K562 (cell line): Measurements from ENCODE around the gene CREB5. TPM values are rescaled to one million over a fixed set of nuclear protein-coding genes. Genes with fewer than 3 reads are reported as not detected.

Source experiments
- ATAC-seq: fragments of 200-7000 bp; cut with Tn5 transposase; 3 replicates; pipeline ENCODE4 v1.9.1; 2020; ENCODE audit warnings: moderate library complexity
- BruUV-seq: library from RNA; stranded (reverse); fragments of 400-500 nt; replicated peaks from 2 replicates; lab custom pipeline; 2021; lab: Mats Ljungman, UMichigan
- CTCF ChIA-PET: fragments of 300-600 bp; formaldehyde crosslinking; extraction: SDS; loops from one replicate; lab custom pipeline; 2021; ENCODE audit warnings: low intra/inter-chr PET ratio; lab: Yijun Ruan, JAX
- POLR2A ChIA-PET: fragments of 300-600, 350-650 bp; sonication (Branson Sonifier 250); formaldehyde crosslinking; extraction: SDS; loops from one replicate; lab custom pipeline; 2021; ENCODE audit warnings: antibody characterized with exemption, inconsistent platforms; lab: Yijun Ruan, JAX
- DNase-seq, 4 experiments: peaks; one replicate each; pipeline versions ENCODE4 v3.0.0 to v3.0.0-alpha.2; 2011 to 2018; ENCODE audit warnings: low spot score in 3 of 4, mixed read lengths in 3 of 4; ENCODE audit errors: extremely low read depth in 1 of 4
- FAIRE-seq: peaks from 2 replicates; lab custom pipeline; 2011; peaks lifted over from hg19 to GRCh38; lab: Jason Lieb, UNC
- H2AFZ ChIP-seq: 2 replicates; pipeline ENCODE4 v1.6.0; 2011; ENCODE audit warnings: low read depth, low read length, control low read depth, inconsistent platforms
- H3K27ac ChIP-seq: fragments of 200-600 bp; 3 replicates; pipeline ENCODE4 v1.8.0; 2011; ENCODE audit warnings: low read depth, mild to moderate bottlenecking, control low read depth, inconsistent platforms, low read length, moderate library complexity, mixed read lengths; ENCODE audit errors: extremely low read depth
- H3K27me3 ChIP-seq, 2 experiments: fragments of 300-600 bp in 1 of 2; 2 replicates in 1 of 2; 3 replicates in 1 of 2; pipeline versions ENCODE4 v1.6.0 to v1.8.0; 2011; ENCODE audit warnings: inconsistent platforms in 2 of 2, low read length in 2 of 2, mild to moderate bottlenecking in 1 of 2, mixed read lengths in 1 of 2, moderate library complexity in 1 of 2; ENCODE audit not compliant: control insufficient read depth in 2 of 2, insufficient read depth in 2 of 2
- H3K36me3 ChIP-seq: fragments of 300-600 bp; 3 replicates; pipeline ENCODE4 v1.8.0; 2011; ENCODE audit warnings: mild to moderate bottlenecking, low read length, inconsistent platforms; ENCODE audit not compliant: control insufficient read depth, insufficient read depth
- H3K4me1 ChIP-seq, 2 experiments: fragments of 200-600 bp in 1 of 2; replicated peaks in 1 of 2; 2 replicates in 1 of 2; 3 replicates in 1 of 2; pipeline versions ENCODE4 v1.5.1 to v1.8.0; 2011; ENCODE audit warnings: inconsistent platforms in 2 of 2, low read length in 2 of 2, mild to moderate bottlenecking in 1 of 2, mixed read lengths in 1 of 2, moderate library complexity in 1 of 2; ENCODE audit not compliant: control insufficient read depth in 2 of 2, insufficient read depth in 2 of 2
- H3K4me2 ChIP-seq: 2 replicates; pipeline ENCODE4 v1.6.1; 2011; ENCODE audit warnings: low read length, control low read depth, inconsistent platforms, mixed read lengths; ENCODE audit not compliant: insufficient read depth
- H3K4me3 ChIP-seq: fragments of 200-600 bp; sonication (generic), shearing (Covaris generic); 2 replicates; pipeline ENCODE4 v1.5.1; 2016; ENCODE audit warnings: control low read depth, inconsistent platforms
- H3K79me2 ChIP-seq: fragments of 200-600 bp; 3 replicates; pipeline ENCODE4 v1.8.0; 2011; ENCODE audit warnings: low read length, inconsistent platforms; ENCODE audit not compliant: control insufficient read depth, insufficient read depth
- H3K9ac ChIP-seq, 2 experiments: 2 replicates each; pipeline versions ENCODE4 v1.6.0 to v1.6.1; 2011; ENCODE audit warnings: low read depth in 2 of 2, low read length in 2 of 2, control low read depth in 1 of 2, inconsistent platforms in 1 of 2, mild to moderate bottlenecking in 1 of 2, mixed read lengths in 1 of 2; ENCODE audit not compliant: insufficient read depth in 1 of 2
- H3K9me1 ChIP-seq: one replicate; pipeline ENCODE4 v1.6.0; 2011; ENCODE audit warnings: inconsistent platforms, mild to moderate bottlenecking, low read length, moderate library complexity; ENCODE audit not compliant: control insufficient read depth, insufficient read depth
- H3K9me3 ChIP-seq: replicated peaks from 2 replicates; pipeline ENCODE4 v1.5.1; 2011; ENCODE audit warnings: low read depth, low read length, inconsistent platforms; ENCODE audit not compliant: control insufficient read depth, insufficient read depth
- H4K20me1 ChIP-seq: replicated peaks from 2 replicates; pipeline ENCODE4 v1.6.1; 2011; ENCODE audit warnings: low read length, inconsistent platforms, mixed read lengths; ENCODE audit not compliant: control insufficient read depth, insufficient read depth
- CAMTA2 ChIP-seq: fragments of 250-450 bp; sonication (Bioruptor Pico); conservative IDR thresholded peaks from 2 replicates; pipeline ENCODE4 v1.5.1; 2022
- FOXM1 ChIP-seq, 2 experiments: fragments of 450-650 bp in 1 of 2; sonication (generic) in 1 of 2; formaldehyde crosslinking in 1 of 2; IDR thresholded peaks; 2 replicates each; pipeline versions ENCODE4 v1.6.1 to v1.9.0; 2017 to 2022; ENCODE audit warnings: low read depth in 2 of 2, mild to moderate bottlenecking in 2 of 2, missing genetic modification reagents in 1 of 2, moderate library complexity in 1 of 2
- HCFC1 ChIP-seq: IDR thresholded peaks from 2 replicates; pipeline ENCODE4 v1.6.1; 2012; ENCODE audit warnings: low read depth, low read length, improper control_type of control experiment
- SP2 ChIP-seq: IDR thresholded peaks from 2 replicates; pipeline ENCODE4 v1.6.1; 2011; ENCODE audit warnings: mild to moderate bottlenecking, low read depth, low read length, moderate library complexity; ENCODE audit not compliant: poor library complexity, severe bottlenecking; ENCODE audit errors: extremely low read depth
- SRF ChIP-seq, 2 experiments: fragments of 250-450, 450-650 bp in 1 of 2; sonication (Bioruptor Pico) in 1 of 2; sonication (generic) in 1 of 2; formaldehyde crosslinking; IDR thresholded peaks; 2 replicates each; pipeline versions ENCODE4 v1.5.0 to v1.5.1; 2020 to 2022; ENCODE audit warnings: mild to moderate bottlenecking in 1 of 2, missing genetic modification reagents in 1 of 2
- ZNF316 ChIP-seq: fragments of 450-650 bp; IDR thresholded peaks from 2 replicates; pipeline ENCODE4 v1.6.1; 2016
- in situ Hi-C: fragments of 300-500 bp; cut with MboI; formaldehyde crosslinking; loops from 4 replicates; pipeline ENCODE4 v1.15.0; 2018; ENCODE audit warnings: inconsistent platforms, mixed read lengths
- intact Hi-C: fragments of 100-400 bp; cut with micrococcal nuclease; formaldehyde crosslinking; loops from 2 replicates; pipeline ENCODE4 v1.14.2; 2022
- polyA plus RNA-seq, 8 experiments: library from polyadenylated mRNA; depleted of rRNA in 4 of 8; stranded (reverse) in 5 of 8; unstranded in 3 of 8; fragments of >200 nt; fragmentation: Nextera tagmentation in 2 of 8; fragmentation: Illumina TruSeq in 1 of 8; extraction: Ambion mirVana in 2 of 8; extraction: Trizol in 1 of 8; gene quantifications; 2 replicates each; pipeline versions ENCODE4 v1.2.1 to v1.2.3, GENCODE V29; 2011 to 2014; ENCODE audit warnings: inconsistent platforms in 1 of 8, missing spikeins in 1 of 8
- total RNA-seq, 7 experiments: library from RNA; depleted of rRNA in 6 of 7; stranded (reverse); fragments of >200 nt in 6 of 7; fragmentation: Illumina TruSeq in 2 of 7; extraction: Trizol in 2 of 7; gene quantifications; 2 replicates each; pipeline versions ENCODE4 v1.2.1 to v1.2.3, GENCODE V29; 2011 to 2021; ENCODE audit warnings: low replicate concordance in 1 of 7
- TF ChIP-seq, protein P1 (sequence below): sonication (generic); formaldehyde crosslinking; IDR thresholded peaks from 2 replicates; pipeline ENCODE4 v1.8.1; 2023; ENCODE audit warnings: missing genetic modification reagents, mild to moderate bottlenecking, borderline replicate concordance
- TF ChIP-seq, protein P2 (sequence below): fragments of 250-450 bp; sonication (Bioruptor Pico); IDR thresholded peaks from 2 replicates; pipeline ENCODE4 v1.8.0; 2021; ENCODE audit warnings: borderline replicate concordance, mild to moderate bottlenecking, moderate library complexity; ENCODE audit not compliant: poor library complexity, severe bottlenecking
- TF ChIP-seq, protein P3 (sequence below): fragments of 450-650 bp; IDR thresholded peaks from 2 replicates; pipeline ENCODE4 v1.6.1; 2017; ENCODE audit warnings: antibody characterized with exemption, mild to moderate bottlenecking

CREB5 gene
- total and polyA plus RNA-seq, 9 of the 15 experiments (the other 6 are each of a cell fraction or from before 2014, with no cell fraction given) = 0.33 to 6.4 (median 1.8) TPM

DNA sequence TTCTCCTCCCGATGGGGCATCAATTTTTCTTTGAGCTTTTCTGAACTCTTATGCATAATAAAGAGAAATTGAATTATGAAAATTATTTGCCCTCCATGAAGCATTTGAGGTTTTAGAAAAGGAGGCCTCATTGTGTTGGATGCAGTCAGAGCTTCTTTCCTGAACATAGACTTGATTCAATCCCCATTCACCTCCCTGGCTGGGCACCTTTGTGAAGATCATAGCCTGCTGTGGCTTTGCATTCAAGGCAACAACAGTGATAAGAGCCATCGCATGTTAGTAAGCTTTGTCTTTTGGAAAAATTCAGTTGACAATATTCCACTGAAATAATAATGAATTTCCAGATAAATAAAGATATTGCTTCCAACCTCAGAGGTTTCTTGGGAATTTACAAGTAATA is 458.8 kb downstream of the CREB5 start (continued):
- TF ChIP-seq, protein P1, sequence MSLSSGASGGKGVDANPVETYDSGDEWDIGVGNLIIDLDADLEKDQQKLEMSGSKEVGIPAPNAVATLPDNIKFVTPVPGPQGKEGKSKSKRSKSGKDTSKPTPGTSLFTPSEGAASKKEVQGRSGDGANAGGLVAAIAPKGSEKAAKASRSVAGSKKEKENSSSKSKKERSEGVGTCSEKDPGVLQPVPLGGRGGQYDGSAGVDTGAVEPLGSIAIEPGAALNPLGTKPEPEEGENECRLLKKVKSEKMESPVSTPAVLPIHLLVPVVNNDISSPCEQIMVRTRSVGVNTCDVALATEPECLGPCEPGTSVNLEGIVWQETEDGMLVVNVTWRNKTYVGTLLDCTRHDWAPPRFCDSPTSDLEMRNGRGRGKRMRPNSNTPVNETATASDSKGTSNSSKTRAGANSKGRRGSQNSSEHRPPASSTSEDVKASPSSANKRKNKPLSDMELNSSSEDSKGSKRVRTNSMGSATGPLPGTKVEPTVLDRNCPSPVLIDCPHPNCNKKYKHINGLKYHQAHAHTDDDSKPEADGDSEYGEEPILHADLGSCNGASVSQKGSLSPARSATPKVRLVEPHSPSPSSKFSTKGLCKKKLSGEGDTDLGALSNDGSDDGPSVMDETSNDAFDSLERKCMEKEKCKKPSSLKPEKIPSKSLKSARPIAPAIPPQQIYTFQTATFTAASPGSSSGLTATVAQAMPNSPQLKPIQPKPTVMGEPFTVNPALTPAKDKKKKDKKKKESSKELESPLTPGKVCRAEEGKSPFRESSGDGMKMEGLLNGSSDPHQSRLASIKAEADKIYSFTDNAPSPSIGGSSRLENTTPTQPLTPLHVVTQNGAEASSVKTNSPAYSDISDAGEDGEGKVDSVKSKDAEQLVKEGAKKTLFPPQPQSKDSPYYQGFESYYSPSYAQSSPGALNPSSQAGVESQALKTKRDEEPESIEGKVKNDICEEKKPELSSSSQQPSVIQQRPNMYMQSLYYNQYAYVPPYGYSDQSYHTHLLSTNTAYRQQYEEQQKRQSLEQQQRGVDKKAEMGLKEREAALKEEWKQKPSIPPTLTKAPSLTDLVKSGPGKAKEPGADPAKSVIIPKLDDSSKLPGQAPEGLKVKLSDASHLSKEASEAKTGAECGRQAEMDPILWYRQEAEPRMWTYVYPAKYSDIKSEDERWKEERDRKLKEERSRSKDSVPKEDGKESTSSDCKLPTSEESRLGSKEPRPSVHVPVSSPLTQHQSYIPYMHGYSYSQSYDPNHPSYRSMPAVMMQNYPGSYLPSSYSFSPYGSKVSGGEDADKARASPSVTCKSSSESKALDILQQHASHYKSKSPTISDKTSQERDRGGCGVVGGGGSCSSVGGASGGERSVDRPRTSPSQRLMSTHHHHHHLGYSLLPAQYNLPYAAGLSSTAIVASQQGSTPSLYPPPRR = no peak
- TF ChIP-seq SP2 = no peak
- TF ChIP-seq, all 486 proteins: peak for 0

DNA sequence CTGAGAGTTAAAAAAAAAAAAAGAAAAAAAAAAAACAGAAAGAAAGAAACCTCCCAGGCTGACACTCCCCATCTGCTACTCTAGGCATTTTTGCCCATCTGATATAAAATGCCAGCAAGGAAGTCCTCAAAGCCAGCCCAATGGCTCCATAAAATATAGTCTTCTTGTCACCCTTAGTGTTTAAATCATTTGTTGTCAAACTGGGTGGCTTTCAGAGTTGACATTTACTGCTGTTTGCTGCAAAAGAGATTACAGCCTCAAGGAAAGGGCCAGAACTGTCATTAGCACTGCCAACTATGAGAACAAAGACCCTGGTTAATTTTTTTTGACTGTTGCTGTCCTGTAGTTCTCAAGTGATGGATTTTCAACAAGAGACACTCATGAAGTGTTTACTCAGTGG is 459.3 kb downstream of the CREB5 start:
- H4K20me1 ChIP-seq = no peaks in the 10 kb centered on the region
- ATAC-seq (no peak), DNase-seq (no peak), FAIRE-seq (no peak)
- H3K79me2 ChIP-seq = no peaks in the 10 kb centered on the region
- H3K36me3 ChIP-seq = no peaks in the 10 kb centered on the region
- BruUV-seq = no TSS peak
- no peak overlapping the region for H3K27ac ChIP-seq
- CTCF ChIA-PET = no interaction called here
- H3K9me1 ChIP-seq = no peaks in the 10 kb centered on the region
- in situ Hi-C loops = no loop called here
- no peak overlapping the region for H3K4me2 ChIP-seq
- no peak overlapping the region for H2AFZ ChIP-seq
- H3K4me1 ChIP-seq = no peaks in the 10 kb centered on the region
- no peaks in the 10 kb centered on the region for H3K9me3 ChIP-seq
- no peak overlapping the region for H3K9ac ChIP-seq
- intact Hi-C loops = no loop called here
- H3K4me3 ChIP-seq = no peak overlapping the region
- no peaks in the 10 kb centered on the region for H3K27me3 ChIP-seq
- POLR2A ChIA-PET = no interaction called here
- TF ChIP-seq HCFC1 (no peak), SRF (CRISPR knock-in tag; IDR thresholded peaks at IDR 0.05) (no peak), FOXM1 (IDR thresholded peaks at IDR 0.05; ENCODE audit: low read depth) (no peak), FOXM1 (CRISPR knock-in tag; IDR thresholded peaks at IDR 0.05; ENCODE audit: low read depth) (no peak), CAMTA2 (CRISPR knock-in tag) (no peak), ZNF316 (no peak)
- TF ChIP-seq, protein P2, sequence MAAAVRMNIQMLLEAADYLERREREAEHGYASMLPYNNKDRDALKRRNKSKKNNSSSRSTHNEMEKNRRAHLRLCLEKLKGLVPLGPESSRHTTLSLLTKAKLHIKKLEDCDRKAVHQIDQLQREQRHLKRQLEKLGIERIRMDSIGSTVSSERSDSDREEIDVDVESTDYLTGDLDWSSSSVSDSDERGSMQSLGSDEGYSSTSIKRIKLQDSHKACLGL = no peak
- TF ChIP-seq, protein P3, sequence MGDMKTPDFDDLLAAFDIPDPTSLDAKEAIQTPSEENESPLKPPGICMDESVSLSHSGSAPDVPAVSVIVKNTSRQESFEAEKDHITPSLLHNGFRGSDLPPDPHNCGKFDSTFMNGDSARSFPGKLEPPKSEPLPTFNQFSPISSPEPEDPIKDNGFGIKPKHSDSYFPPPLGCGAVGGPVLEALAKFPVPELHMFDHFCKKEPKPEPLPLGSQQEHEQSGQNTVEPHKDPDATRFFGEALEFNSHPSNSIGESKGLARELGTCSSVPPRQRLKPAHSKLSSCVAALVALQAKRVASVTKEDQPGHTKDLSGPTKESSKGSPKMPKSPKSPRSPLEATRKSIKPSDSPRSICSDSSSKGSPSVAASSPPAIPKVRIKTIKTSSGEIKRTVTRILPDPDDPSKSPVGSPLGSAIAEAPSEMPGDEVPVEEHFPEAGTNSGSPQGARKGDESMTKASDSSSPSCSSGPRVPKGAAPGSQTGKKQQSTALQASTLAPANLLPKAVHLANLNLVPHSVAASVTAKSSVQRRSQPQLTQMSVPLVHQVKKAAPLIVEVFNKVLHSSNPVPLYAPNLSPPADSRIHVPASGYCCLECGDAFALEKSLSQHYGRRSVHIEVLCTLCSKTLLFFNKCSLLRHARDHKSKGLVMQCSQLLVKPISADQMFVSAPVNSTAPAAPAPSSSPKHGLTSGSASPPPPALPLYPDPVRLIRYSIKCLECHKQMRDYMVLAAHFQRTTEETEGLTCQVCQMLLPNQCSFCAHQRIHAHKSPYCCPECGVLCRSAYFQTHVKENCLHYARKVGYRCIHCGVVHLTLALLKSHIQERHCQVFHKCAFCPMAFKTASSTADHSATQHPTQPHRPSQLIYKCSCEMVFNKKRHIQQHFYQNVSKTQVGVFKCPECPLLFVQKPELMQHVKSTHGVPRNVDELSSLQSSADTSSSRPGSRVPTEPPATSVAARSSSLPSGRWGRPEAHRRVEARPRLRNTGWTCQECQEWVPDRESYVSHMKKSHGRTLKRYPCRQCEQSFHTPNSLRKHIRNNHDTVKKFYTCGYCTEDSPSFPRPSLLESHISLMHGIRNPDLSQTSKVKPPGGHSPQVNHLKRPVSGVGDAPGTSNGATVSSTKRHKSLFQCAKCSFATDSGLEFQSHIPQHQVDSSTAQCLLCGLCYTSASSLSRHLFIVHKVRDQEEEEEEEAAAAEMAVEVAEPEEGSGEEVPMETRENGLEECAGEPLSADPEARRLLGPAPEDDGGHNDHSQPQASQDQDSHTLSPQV = no peak
